ENCODE data around the gene TBX2.

DNA sequence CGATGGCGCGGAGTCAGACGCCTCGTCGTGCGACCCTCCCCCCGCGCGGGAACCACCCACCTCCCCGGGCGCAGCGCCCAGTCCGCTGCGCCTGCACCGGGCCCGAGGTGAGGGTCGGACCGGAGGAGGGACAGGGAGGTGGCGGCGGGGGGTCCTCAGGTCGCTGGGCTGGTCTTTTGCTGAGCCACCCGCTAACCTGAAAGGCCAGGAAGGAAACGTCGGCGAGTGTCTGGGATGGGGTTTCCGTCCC, 4.9 kb downstream of the TBX2 start:
- TF ChIP-seq, protein P1, sequence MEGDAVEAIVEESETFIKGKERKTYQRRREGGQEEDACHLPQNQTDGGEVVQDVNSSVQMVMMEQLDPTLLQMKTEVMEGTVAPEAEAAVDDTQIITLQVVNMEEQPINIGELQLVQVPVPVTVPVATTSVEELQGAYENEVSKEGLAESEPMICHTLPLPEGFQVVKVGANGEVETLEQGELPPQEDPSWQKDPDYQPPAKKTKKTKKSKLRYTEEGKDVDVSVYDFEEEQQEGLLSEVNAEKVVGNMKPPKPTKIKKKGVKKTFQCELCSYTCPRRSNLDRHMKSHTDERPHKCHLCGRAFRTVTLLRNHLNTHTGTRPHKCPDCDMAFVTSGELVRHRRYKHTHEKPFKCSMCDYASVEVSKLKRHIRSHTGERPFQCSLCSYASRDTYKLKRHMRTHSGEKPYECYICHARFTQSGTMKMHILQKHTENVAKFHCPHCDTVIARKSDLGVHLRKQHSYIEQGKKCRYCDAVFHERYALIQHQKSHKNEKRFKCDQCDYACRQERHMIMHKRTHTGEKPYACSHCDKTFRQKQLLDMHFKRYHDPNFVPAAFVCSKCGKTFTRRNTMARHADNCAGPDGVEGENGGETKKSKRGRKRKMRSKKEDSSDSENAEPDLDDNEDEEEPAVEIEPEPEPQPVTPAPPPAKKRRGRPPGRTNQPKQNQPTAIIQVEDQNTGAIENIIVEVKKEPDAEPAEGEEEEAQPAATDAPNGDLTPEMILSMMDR (IDR thresholded peaks at IDR 0.05) = no peak
- no peak for TF ChIP-seq EP300 (IDR thresholded peaks at IDR 0.05)
- no peak for TF ChIP-seq POLR2A (IDR thresholded peaks at IDR 0.05)

Measured in sigmoid colon (tissue), 4 donors.